NCI-H146 treated with DMSO at 0.1 percent for 48 hours (cell line): ENCODE measurements around the gene POU2F1.
A peak's percentile ranks its signal among the peaks of the same experiment; 100 is the strongest.

Experiments used
- DNase-seq: peaks from one replicate; lab custom pipeline; 2025; ENCODE audit not compliant: unreplicated experiment; lab: John Stamatoyannopoulos, UW

Gene POU2F1

GRCh38 chr1:167220537-167221125, at the start of gene POU2F1:
Gene POU2F1, plus strand, starts transcription at chr1:167220886. Its CDS starts 12 bp downstream, at chr1:167220898.
- peak; percentile 97 for DNase-seq

- no peak for DNase-seq
Observed at GRCh38 chr1:167171286-167171929, 49.3 kb upstream of the POU2F1 start.

- no peak for DNase-seq
Observed at GRCh38 chr1:167173516-167174184, 47.0 kb upstream of the POU2F1 start.

- no peak for DNase-seq
Observed at GRCh38 chr1:167175901-167176300, 44.8 kb upstream of the POU2F1 start.

- DNase-seq, result no peak
Observed at GRCh38 chr1:167178831-167179230, 41.9 kb upstream of the POU2F1 start.

GRCh38 chr1:167182571-167183320, 37.9 kb upstream of the POU2F1 start:
- DNase-seq, result no peak

GRCh38 chr1:167184081-167184480, 36.6 kb upstream of the POU2F1 start:
- no peak for DNase-seq

GRCh38 chr1:167185062-167185461, 35.6 kb upstream of the POU2F1 start:
- no peak for DNase-seq

- no peak for DNase-seq
Observed at GRCh38 chr1:167185974-167186657, 34.6 kb upstream of the POU2F1 start.

- DNase-seq, result no peak
Observed at GRCh38 chr1:167186771-167187170, 33.9 kb upstream of the POU2F1 start.

GRCh38 chr1:167190747-167191237, 29.9 kb upstream of the POU2F1 start:
- no peak for DNase-seq

- DNase-seq, result no peak
Observed at GRCh38 chr1:167191958-167192357, 28.7 kb upstream of the POU2F1 start.

- no peak for DNase-seq
Observed at GRCh38 chr1:167194182-167194581, 26.5 kb upstream of the POU2F1 start.

GRCh38 chr1:167196166-167196565, 24.5 kb upstream of the POU2F1 start:
- peak; percentile 73 for DNase-seq

GRCh38 chr1:167197236-167197635, 23.4 kb upstream of the POU2F1 start:
- DNase-seq, result no peak

- no peak for DNase-seq
Observed at GRCh38 chr1:167197692-167198091, 23.0 kb upstream of the POU2F1 start.

GRCh38 chr1:167198518-167199133, 22.1 kb upstream of the POU2F1 start:
- peak; percentile 83 for DNase-seq

- DNase-seq, result no peak
Observed at GRCh38 chr1:167199656-167200055, 21.0 kb upstream of the POU2F1 start.

- no peak for DNase-seq
Observed at GRCh38 chr1:167200272-167200671, 20.4 kb upstream of the POU2F1 start.

GRCh38 chr1:167200749-167201148, 19.9 kb upstream of the POU2F1 start:
- no peak for DNase-seq
